Subcutaneous adipose tissue (tissue), 4 donors: ENCODE data around the gene POR. TPM values are rescaled to one million over a fixed set of nuclear protein-coding genes. Genes with fewer than 3 reads are reported as not detected.

Experiments used
- total RNA-seq, 4 donors: library from RNA; depleted of rRNA; stranded (reverse); fragments of >200 nt; gene quantifications; one replicate each; pipeline ENCODE4 v1.1.0, GENCODE V29; 2016
- TF ChIP-seq, protein P1 (sequence below): fragments of 450-650 bp; IDR thresholded peaks from one replicate; pipeline ENCODE4 v1.5.1; 2016; ENCODE audit warnings: low read depth, mild to moderate bottlenecking, control low read depth, antibody characterized with exemption, moderate library complexity

POR gene
- total RNA-seq, 4 donors from 2014 or later: 72.2 to 107 (median 79.5) TPM

DNA sequence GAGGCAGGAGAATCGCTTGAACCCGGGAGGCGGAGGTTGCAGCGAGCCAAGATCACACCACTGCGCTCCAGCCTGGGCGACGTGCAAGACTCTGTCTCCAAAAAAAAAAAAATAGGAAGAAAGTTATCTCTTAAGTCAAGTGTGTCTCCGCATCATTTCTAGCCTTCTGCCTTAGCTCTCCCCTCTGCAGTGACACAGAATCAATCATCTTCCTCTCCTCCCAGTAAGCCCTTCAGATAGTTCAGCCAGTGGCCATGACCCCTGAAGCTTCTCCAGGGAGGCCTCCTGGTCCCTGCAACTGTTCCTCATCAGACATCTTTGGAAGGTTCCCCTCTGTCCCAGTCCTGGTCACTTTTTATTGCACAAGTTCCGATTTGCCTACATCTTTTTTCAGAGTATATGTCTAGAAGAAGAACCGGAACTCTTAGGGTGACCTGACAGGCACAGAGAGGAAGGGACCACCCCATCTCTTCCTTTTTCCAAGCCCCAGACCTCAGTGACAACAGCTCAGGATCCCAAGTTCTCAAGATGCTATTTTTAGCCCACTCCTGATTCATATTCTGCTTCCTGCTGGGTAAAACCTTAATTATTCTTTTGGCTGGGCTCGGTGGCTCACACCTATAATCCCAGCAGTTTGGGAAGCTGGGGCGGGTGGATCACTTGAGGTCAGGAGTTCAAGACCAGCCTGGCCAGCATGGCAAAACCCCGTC lies 42.7 kb upstream of the POR start:
- TF ChIP-seq, protein P1, sequence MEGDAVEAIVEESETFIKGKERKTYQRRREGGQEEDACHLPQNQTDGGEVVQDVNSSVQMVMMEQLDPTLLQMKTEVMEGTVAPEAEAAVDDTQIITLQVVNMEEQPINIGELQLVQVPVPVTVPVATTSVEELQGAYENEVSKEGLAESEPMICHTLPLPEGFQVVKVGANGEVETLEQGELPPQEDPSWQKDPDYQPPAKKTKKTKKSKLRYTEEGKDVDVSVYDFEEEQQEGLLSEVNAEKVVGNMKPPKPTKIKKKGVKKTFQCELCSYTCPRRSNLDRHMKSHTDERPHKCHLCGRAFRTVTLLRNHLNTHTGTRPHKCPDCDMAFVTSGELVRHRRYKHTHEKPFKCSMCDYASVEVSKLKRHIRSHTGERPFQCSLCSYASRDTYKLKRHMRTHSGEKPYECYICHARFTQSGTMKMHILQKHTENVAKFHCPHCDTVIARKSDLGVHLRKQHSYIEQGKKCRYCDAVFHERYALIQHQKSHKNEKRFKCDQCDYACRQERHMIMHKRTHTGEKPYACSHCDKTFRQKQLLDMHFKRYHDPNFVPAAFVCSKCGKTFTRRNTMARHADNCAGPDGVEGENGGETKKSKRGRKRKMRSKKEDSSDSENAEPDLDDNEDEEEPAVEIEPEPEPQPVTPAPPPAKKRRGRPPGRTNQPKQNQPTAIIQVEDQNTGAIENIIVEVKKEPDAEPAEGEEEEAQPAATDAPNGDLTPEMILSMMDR: no peak

DNA sequence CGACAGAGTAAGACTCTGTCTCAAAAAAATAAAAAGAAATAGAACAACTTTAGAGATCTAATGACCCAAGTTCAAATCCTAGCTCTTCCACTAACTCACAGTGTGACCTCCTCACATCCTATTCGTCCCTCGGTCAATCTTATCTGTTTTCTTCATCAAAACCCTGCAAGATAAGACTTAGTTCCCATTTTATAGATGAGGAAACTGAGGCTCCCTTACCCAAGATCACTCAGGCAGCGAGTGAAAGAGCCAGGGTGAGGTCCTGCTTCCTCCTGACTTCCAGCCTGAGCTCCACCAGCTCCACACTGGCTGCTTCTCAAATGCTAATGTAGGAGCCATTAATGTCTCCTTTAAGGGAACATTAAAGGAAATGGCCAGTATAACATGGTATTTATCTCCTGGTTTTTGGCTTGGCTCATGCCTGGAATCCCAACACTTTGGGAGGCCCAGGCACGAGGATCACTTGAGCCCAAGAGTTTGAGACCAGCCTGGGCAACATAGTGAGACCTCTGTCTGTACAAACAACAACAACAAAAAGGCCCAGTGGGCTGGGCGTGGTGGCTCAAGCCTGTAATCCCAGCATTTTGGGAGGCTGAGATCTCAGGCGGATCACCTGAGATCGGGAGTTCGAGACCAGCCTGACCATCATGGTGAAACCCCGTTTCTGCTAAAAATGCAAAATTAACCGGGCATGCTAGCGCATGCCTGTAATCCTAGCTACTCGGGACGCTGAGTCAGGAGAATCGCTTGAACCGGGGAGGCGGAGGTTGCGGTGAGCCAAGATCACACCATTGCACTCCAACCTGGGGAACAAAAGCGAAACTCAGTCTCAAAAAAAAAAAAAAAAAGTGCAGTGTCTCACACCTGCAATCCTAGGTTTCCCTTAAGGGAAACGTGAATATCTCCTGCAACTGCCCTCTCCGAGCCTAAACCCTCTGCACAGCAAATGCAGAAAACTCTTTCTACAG lies 39.6 kb upstream of the POR start:
- TF ChIP-seq, protein P1: no peak

DNA sequence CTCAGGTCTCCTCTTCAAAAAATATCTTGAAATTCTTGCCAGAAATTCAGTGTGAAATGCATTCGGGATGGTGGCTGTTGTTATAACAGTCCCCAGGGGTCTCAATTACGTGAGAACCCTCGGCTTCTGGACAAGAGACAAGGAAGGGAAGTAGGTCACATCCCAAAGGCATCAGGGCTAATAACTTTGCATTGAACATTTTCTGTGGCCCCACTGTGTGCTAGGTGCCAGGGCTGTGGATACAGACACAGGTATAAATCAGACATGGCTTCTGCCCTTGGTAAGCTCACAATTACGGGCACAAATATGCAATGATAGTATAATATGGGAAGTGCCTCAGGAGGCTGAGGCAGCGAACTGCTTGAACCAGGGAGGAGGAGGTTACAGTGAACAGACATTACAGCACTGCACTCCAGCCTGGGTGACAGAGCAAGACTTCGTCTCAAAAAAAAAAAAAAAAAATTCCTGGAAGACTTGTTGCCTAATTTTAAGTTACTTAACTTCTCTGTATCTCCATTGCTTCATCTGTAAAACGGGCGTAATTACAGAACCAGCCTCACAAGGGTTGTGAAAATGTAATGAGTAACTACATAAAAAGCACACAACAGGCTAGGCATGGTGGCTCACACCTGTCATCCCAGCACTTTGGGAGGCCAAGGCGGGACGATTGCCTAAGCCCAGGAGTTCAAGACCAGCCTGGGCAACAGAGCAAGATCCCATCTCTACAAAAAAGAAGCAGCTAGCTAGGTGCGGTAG lies 38.7 kb upstream of the POR start:
- TF ChIP-seq, protein P1: no peak

DNA sequence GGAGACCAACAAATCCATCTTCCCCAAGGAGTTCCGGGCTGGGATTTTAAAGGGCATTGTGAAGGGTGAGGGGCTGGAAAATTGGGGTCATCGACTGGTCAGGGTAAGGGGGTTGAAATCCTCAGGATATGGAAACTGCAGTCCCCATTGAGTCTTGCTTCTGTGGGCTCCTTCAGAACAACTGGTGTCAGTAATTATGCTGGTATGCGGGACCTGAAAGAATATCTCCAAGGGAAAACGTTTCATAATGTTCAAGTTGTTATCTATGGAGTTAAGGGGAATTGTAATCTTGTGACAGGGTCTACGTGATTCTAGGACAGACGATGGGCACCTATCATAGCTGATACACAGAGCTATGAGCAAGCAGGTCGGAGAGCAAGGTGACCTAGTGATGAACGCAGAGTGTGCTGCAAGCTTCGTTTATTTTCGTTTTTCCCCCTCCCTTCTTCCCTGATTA lies 36.6 kb upstream of the POR start:
- TF ChIP-seq, protein P1: no peak

DNA sequence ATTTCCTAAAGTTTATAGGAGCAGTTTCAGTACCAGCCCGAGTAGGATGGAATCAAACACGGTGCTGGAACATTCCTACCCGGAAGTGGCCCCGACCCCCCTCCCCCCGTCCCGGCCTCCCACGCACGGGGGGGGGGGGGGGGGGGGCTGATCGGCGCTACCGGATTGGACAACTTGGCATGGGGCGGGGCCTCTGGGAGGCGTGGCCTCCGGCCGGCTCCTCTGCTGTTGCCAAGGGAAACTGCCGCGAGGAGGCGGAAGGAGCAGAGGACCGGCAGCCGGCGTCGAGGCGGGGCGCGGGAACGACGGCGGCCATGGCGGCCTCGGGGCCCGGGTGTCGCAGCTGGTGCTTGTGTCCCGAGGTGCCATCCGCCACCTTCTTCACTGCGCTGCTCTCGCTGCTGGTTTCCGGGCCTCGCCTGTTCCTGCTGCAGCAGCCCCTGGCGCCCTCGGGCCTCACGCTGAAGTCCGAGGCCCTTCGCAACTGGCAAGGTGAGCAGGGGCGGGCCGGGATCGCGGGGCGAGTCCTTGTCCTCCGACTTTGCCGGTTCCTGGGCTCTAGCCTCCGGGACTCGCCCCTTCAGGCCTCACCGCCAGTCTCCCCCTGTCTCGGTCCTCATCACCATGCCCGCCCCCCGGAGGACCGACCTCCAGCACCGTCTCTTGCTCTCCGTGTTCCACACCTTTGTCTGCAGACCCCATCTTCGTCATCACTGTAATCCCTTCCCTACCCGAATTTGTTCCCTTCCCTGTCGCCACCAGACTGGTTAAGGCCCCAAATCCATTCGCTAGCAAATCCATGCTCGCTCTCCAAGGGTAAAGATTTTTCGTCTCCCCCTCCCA lies 36.0 kb upstream of the POR start, which contains the start of gene RHBDD2:
Gene RHBDD2, plus strand, starts transcription at position 266 of the 843 bp plus-strand sequence. Its CDS starts 49 bp downstream, at position 315.
- TF ChIP-seq, protein P1: no peak

DNA sequence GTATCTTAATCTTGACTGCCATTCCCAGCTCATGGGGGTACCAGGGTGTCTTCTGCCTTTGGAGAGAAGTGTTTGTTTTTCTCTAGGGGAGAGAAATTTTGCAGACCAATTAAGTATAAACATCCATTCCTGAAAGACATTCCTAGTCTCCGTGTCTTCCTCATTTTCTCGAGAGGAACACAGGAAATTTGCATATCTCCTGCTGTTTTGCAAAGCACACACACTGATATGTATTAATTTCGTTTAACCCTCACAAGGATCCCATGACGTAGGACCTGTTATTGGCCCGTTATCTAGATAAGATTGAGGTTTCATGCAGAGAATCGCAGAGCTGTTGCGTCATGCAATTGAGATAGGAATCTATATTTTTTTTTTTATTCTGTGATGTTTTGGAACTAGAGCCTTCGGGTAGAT lies 35.2 kb upstream of the POR start:
- TF ChIP-seq, protein P1: no peak
